ENCODE data around the gene KCNAB1.

- no peak for TF ChIP-seq CTCF (IDR thresholded peaks at IDR 0.05)
- no peak for TF ChIP-seq POLR2A (IDR thresholded peaks at IDR 0.05)
Measured at GRCh38 chr3:156236556-156237260, 116.3 kb downstream of the KCNAB1 start.

Data from lower leg skin (tissue), 3 donors.